H9 (cell line): Measurements from ENCODE around the gene ANKS1B. TPM values are rescaled to one million over a fixed set of nuclear protein-coding genes. Genes with fewer than 3 reads are reported as not detected.

ENCODE experiments used
- DNase-seq: peaks from one replicate; pipeline ENCODE4 v3.0.0-alpha.2; 2017
- H2AFZ ChIP-seq: one replicate; pipeline ENCODE4 v1.6.1; 2013; ENCODE audit warnings: mild to moderate bottlenecking, low read length, control low read depth, moderate library complexity
- H2AK5ac ChIP-seq: 2 replicates; pipeline ENCODE4 v1.6.1; 2013; ENCODE audit warnings: low read length, control low read depth, mixed read lengths; ENCODE audit not compliant: insufficient read length
- H2BK120ac ChIP-seq: one replicate; pipeline ENCODE4 v1.6.1; 2013; ENCODE audit warnings: low read depth, mild to moderate bottlenecking, low read length, control low read depth, inconsistent platforms; ENCODE audit not compliant: poor library complexity, severe bottlenecking
- H2BK12ac ChIP-seq: 2 replicates; pipeline ENCODE4 v1.6.1; 2013; ENCODE audit warnings: low read length, control low read depth, mixed read lengths, low read depth; ENCODE audit not compliant: insufficient read length
- H2BK15ac ChIP-seq: 2 replicates; pipeline ENCODE4 v1.6.1; 2013; ENCODE audit warnings: low read depth, low read length, control low read depth
- H2BK20ac ChIP-seq: one replicate; pipeline ENCODE4 v1.6.1; 2013; ENCODE audit warnings: low read depth, mild to moderate bottlenecking, low read length, control low read depth, inconsistent platforms; ENCODE audit not compliant: poor library complexity, severe bottlenecking
- H2BK5ac ChIP-seq: 2 replicates; pipeline ENCODE4 v1.6.1; 2013; ENCODE audit warnings: low read length, control low read depth, mixed read lengths; ENCODE audit not compliant: insufficient read length
- H3K14ac ChIP-seq: 2 replicates; pipeline ENCODE4 v1.6.1; 2013; ENCODE audit warnings: low read length, control low read depth; ENCODE audit not compliant: insufficient read depth
- H3K18ac ChIP-seq: 2 replicates; pipeline ENCODE4 v1.6.1; 2013; ENCODE audit warnings: low read depth, mild to moderate bottlenecking, mixed read lengths, low read length, control low read depth; ENCODE audit not compliant: insufficient read length
- H3K23ac ChIP-seq: 2 replicates; pipeline ENCODE4 v1.6.1; 2013; ENCODE audit warnings: low read length, control low read depth, mixed read lengths, low read depth; ENCODE audit not compliant: insufficient read length
- H3K23me2 ChIP-seq: 2 replicates; pipeline ENCODE4 v1.6.1; 2013; ENCODE audit warnings: low read depth, mild to moderate bottlenecking, mixed read lengths, low read length, control low read depth; ENCODE audit not compliant: insufficient read length, poor library complexity, severe bottlenecking
- H3K27ac ChIP-seq: 2 replicates; pipeline ENCODE4 v1.5.1; 2013; ENCODE audit warnings: low read length, control low read depth, mixed read lengths, low read depth; ENCODE audit not compliant: insufficient read length
- H3K27me3 ChIP-seq: 2 replicates; pipeline ENCODE4 v1.6.1; 2013; ENCODE audit warnings: low read length, control low read depth, inconsistent platforms; ENCODE audit not compliant: insufficient read depth
- H3K4ac ChIP-seq: 2 replicates; pipeline ENCODE4 v1.6.1; 2013; ENCODE audit warnings: low read depth, mild to moderate bottlenecking, control low read depth, inconsistent platforms, low read length, moderate library complexity
- H3K4me1 ChIP-seq: 2 replicates; pipeline ENCODE4 v1.6.1; 2013; ENCODE audit warnings: low read length, control low read depth, inconsistent platforms; ENCODE audit not compliant: insufficient read depth
- H3K4me2 ChIP-seq: 2 replicates; pipeline ENCODE4 v1.6.1; 2013; ENCODE audit warnings: low read length, control low read depth, mixed read lengths; ENCODE audit not compliant: insufficient read length, insufficient read depth
- H3K56ac ChIP-seq: 2 replicates; pipeline ENCODE4 v1.6.1; 2013; ENCODE audit warnings: low read depth, mild to moderate bottlenecking, mixed read lengths, low read length, control low read depth; ENCODE audit not compliant: insufficient read length
- H3K79me1 ChIP-seq: 2 replicates; pipeline ENCODE4 v1.6.1; 2013; ENCODE audit warnings: low read depth, mild to moderate bottlenecking, moderate library complexity, low read length, control low read depth, inconsistent platforms; ENCODE audit not compliant: insufficient read depth, poor library complexity, severe bottlenecking
- H3K79me2 ChIP-seq: 2 replicates; pipeline ENCODE4 v1.6.1; 2013; ENCODE audit warnings: low read length, control low read depth, inconsistent platforms; ENCODE audit not compliant: insufficient read depth
- H3K9ac ChIP-seq: 2 replicates; pipeline ENCODE4 v1.6.1; 2013; ENCODE audit warnings: low read length, control low read depth, mixed read lengths; ENCODE audit not compliant: insufficient read length; ENCODE audit errors: extremely low read depth
- H3K9me3 ChIP-seq: one replicate; pipeline ENCODE4 v1.6.1; 2013; ENCODE audit warnings: low read depth, low read length, inconsistent platforms; ENCODE audit not compliant: control insufficient read depth
- H3T11ph ChIP-seq: one replicate; pipeline ENCODE4 v1.6.1; 2013; ENCODE audit warnings: mild to moderate bottlenecking, low read length, control low read depth, inconsistent platforms
- H4K20me1 ChIP-seq: one replicate; pipeline ENCODE4 v1.6.1; 2013; ENCODE audit not compliant: control insufficient read depth, insufficient read length, insufficient read depth
- H4K5ac ChIP-seq: 2 replicates; pipeline ENCODE4 v1.6.1; 2013; ENCODE audit warnings: low read depth, mild to moderate bottlenecking, mixed read lengths, low read length, control low read depth; ENCODE audit not compliant: insufficient read length
- H4K8ac ChIP-seq: replicated peaks from 2 replicates; pipeline ENCODE4 v1.6.1; 2013; ENCODE audit warnings: low read length, control low read depth, mixed read lengths, low read depth; ENCODE audit not compliant: insufficient read length
- H4K91ac ChIP-seq: 2 replicates; pipeline ENCODE4 v1.6.1; 2013; ENCODE audit warnings: low read depth, mild to moderate bottlenecking, moderate library complexity, mixed read lengths, low read length, control low read depth; ENCODE audit not compliant: insufficient read length
- H3K27ac Mint-ChIP-seq, 3 experiments: 2 replicates in 2 of 3; 3 replicates in 1 of 3; pipeline ENCODE4 v1.8.0; 2020 to 2021; ENCODE audit warnings: mixed read lengths in 3 of 3, mild to moderate bottlenecking in 1 of 3, moderate library complexity in 1 of 3
- H3K27me3 Mint-ChIP-seq: 2 replicates; pipeline ENCODE4 v1.8.0; 2021; ENCODE audit warnings: low read depth, mild to moderate bottlenecking, moderate library complexity, mixed read lengths
- H3K36me3 Mint-ChIP-seq, 3 experiments: 2 replicates in 2 of 3; 3 replicates in 1 of 3; pipeline ENCODE4 v1.8.0; 2020 to 2021; ENCODE audit warnings: low read depth in 3 of 3, mixed read lengths in 3 of 3; ENCODE audit not compliant: insufficient read depth in 1 of 3
- H3K4me1 Mint-ChIP-seq, 2 experiments: 2 replicates each; pipeline ENCODE4 v1.8.0; 2020; ENCODE audit warnings: mixed read lengths in 2 of 2
- H3K4me3 Mint-ChIP-seq, 2 experiments: 2 replicates in 1 of 2; 3 replicates in 1 of 2; pipeline ENCODE4 v1.8.0; 2020 to 2021; ENCODE audit warnings: mild to moderate bottlenecking in 2 of 2, mixed read lengths in 2 of 2, moderate library complexity in 1 of 2
- H3K9me3 Mint-ChIP-seq, 2 experiments: 2 replicates in 1 of 2; 3 replicates in 1 of 2; pipeline ENCODE4 v1.8.0; 2020; ENCODE audit warnings: mild to moderate bottlenecking in 2 of 2, mixed read lengths in 2 of 2, moderate library complexity in 1 of 2
- WGBS: extraction: QIAGEN DNeasy Blood & Tissue Kit; methylation state at CpG from one replicate; pipeline ENCODE4 v1.1.7; 2013; ENCODE audit warnings: missing lambda C conversion rate, low lambda C conversion rate, mixed read lengths; ENCODE audit not compliant: insufficient read length; ENCODE audit errors: extremely low coverage; 5-methylcytosine and 5-hydroxymethylcytosine counted together
- total RNA-seq: library from RNA; stranded (reverse); gene quantifications from 2 replicates; pipeline ENCODE4 v1.2.1, GENCODE V29; 2021
- TF ChIP-seq, protein P1 (sequence below): fragments of 200-600 bp; sonication (generic); conservative IDR thresholded peaks from 3 replicates; pipeline ENCODE4 v1.8.0; 2021; ENCODE audit warnings: antibody characterized with exemption, mild to moderate bottlenecking

Gene ANKS1B
- total RNA-seq, 1 experiment from 2014 or later = 4.1 TPM

- no CpG with 5 or more reads among the region's 4 CpGs for WGBS
- H3K36me3 Mint-ChIP-seq = no peaks in the 10 kb centered on the region
- no peak overlapping the region for H3K56ac ChIP-seq
Measured at GRCh38 chr12:99959549-99960170, 25.1 kb downstream of the ANKS1B start.

More at GRCh38 chr12:99959549-99960170, 25.1 kb downstream of the ANKS1B start:
- H3K9me3 Mint-ChIP-seq = no peaks in the 10 kb centered on the region
- no peak overlapping the region for H3K27ac Mint-ChIP-seq
- H3K4me1 ChIP-seq = no peaks in the 10 kb centered on the region
- no peak overlapping the region for H2BK120ac ChIP-seq
- no peaks in the 10 kb centered on the region for H3K79me2 ChIP-seq
- no peaks in the 10 kb centered on the region for H3K27me3 Mint-ChIP-seq
- H4K8ac ChIP-seq = no peak overlapping the region
- H3K4me1 Mint-ChIP-seq = peaks cover 3% of the 10 kb centered on the region in 2 experiments; a peak in 3 of 4 replicates
- no peak overlapping the region for H2AFZ ChIP-seq
- no peak overlapping the region for H3K4me3 Mint-ChIP-seq
- no peak overlapping the region for H3K23ac ChIP-seq
- no peaks in the 10 kb centered on the region for H4K20me1 ChIP-seq
- H2BK15ac ChIP-seq = no peak overlapping the region
- no peak overlapping the region for H4K5ac ChIP-seq
- no peak overlapping the region for H3K14ac ChIP-seq
- no peak overlapping the region for H2BK20ac ChIP-seq
- H3K27me3 ChIP-seq = no peaks in the 10 kb centered on the region
- H2BK12ac ChIP-seq = no peak overlapping the region
- H3K4ac ChIP-seq = no peak overlapping the region
- H2AK5ac ChIP-seq = no peak overlapping the region
- H3K18ac ChIP-seq = no peak overlapping the region
- H3K79me1 ChIP-seq = no peaks in the 10 kb centered on the region
- no peak overlapping the region for H3K27ac ChIP-seq
- TF ChIP-seq, protein P1, sequence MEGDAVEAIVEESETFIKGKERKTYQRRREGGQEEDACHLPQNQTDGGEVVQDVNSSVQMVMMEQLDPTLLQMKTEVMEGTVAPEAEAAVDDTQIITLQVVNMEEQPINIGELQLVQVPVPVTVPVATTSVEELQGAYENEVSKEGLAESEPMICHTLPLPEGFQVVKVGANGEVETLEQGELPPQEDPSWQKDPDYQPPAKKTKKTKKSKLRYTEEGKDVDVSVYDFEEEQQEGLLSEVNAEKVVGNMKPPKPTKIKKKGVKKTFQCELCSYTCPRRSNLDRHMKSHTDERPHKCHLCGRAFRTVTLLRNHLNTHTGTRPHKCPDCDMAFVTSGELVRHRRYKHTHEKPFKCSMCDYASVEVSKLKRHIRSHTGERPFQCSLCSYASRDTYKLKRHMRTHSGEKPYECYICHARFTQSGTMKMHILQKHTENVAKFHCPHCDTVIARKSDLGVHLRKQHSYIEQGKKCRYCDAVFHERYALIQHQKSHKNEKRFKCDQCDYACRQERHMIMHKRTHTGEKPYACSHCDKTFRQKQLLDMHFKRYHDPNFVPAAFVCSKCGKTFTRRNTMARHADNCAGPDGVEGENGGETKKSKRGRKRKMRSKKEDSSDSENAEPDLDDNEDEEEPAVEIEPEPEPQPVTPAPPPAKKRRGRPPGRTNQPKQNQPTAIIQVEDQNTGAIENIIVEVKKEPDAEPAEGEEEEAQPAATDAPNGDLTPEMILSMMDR = no peak
- H3K4me2 ChIP-seq = no peak overlapping the region
- H3K9ac ChIP-seq = no peak overlapping the region
- H3K23me2 ChIP-seq = no peaks in the 10 kb centered on the region
- H4K91ac ChIP-seq = no peak overlapping the region
- no peak overlapping the region for H2BK5ac ChIP-seq
- no peaks in the 10 kb centered on the region for H3K9me3 ChIP-seq
- no peak for DNase-seq
- no peak overlapping the region for H3T11ph ChIP-seq
